ENCODE data around the gene MED13L.
"Not testable (repeated sequence)": the region's sequence is repeated elsewhere in the genome, so short reads cannot be mapped to it uniquely, and the experiment has no call there.

MED13L gene

GRCh38 chr12:116043659-116044535 lies 233.6 kb downstream of the MED13L start:
- no peak for DNase-seq

GRCh38 chr12:116040402-116040801 lies 237.1 kb downstream of the MED13L start:
- no peak for DNase-seq

DNA sequence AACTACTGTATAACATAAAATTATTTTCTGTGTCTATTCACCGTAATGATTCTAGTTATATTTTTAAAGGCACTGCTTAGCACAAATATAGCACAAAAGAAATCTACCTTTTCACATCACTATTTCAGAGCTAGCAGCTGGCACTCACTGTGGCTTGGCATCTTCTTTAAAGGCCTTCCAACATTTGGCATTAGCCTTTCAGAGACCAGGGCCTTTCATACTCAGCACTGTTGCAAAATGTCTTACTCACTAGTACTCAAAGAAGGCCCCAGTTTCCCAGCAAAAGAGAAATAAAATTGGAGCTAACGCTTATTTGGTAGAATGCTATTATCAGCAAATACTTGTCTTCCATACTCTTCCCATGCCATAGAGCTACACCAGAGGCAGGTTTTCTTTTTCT lies 238.4 kb downstream of the MED13L start:
- DNase-seq: no peak

DNA sequence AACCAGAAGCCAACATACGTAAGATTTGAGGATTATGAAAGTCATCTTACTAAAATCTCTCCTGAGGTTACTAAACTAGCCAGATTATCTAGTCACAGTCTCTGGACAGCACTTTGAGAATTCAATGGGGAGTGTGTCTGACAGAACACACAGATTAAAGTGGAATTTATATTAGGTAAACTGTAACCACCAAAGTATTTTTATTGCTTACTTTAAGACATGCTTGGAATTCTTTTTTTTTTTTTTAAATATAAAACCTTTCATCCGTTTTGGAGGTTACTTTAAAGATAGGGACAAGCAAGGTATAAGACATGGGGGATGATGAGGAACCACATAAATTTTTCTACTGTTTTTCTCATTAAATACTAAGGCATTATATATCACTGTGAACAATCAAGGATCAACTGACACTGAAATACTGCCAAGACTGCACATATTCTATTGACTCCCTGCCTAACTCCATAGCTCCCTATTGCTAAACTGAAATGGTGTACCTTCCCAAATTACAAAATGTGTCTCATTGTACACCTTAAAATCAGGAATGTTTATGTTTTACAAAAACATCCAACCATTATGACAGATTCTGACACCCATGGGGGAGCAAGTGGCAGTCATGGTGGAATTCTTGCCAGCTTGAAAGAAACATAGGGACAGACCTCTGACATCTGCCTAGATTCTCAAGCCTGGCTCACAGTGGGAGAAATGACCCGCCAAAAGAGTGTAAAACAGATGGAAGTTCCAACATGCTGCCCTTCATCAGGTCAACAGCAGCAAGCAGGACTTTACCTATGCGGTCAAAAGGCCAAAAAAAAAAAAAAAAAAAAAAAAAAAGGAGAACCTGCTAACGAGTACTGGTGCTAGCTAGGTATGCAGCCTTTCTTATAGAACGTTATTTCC lies 239.3 kb downstream of the MED13L start:
- no peak for DNase-seq

DNA sequence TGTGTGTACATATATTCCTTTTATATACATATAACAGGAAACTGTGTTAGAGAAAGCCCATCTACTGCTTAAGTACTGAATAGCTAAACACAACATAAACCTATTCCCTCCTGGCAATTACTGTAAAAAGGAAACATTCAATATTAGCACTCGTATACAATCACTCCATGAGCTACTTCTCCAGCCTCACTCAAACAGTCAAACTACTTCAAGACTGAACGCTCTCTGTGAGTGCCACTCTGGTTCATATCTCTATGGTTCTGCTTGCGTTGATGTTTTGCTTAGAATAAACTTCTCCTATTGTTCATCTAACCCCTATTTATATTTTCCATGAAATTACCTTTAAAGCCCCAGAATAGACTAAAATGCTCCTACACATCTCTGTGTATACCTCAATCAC lies 243.7 kb downstream of the MED13L start:
- DNase-seq: no peak

DNA sequence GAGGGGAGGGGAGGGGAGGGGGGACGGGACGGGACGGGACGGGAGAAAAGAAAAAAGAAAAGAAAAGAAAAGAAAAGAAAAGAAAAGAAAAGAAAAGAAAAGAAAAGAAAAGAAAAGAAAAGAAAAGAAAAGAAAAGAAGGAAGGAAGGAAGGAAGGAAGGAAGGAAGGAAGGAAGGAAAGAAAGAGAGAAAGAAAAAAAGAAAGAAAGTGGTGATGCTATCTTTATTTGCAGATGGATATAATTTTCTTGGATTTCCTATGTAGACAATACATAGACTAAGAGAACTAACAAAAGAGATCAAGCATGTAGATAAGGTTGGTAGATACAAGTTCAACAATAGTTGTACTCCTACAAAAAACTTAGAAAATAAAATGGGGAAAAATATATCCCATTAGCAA lies 245.9 kb downstream of the MED13L start:
- DNase-seq: not testable (repeated sequence)

DNA sequence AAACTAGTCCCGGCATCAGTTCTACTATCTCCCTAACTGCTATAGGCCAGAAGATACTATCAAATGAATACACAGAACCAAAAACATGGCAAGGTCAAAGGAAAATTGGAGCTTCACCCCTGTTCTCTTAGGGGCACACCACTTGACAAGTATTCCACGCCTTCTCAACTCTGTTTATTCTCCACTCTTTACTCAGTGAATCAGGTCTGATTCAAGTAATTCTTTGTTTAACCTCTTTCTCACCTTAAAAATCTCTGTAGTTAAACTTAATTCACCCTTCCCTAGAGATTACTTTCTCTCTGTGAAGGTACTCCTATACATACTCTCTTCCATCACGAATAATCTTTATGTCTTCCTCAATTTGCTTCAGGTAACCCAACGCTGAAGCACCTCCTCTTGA lies 248.9 kb downstream of the MED13L start:
- DNase-seq: no peak

DNA sequence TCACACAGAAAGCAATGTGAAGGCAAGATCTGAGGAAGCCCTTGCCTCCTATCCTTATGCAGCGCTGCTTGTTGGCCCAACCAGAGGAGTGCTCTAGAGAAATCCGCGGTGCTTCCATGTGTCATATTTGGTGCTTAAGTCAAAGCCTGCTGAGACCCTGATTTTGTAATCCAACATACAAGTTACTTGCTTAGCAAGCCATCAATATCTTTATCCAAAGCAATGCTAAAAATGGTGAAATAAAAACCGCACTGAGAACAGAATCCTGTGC lies 250.0 kb downstream of the MED13L start:
- DNase-seq: no peak

GRCh38 chr12:116026768-116027550 lies 250.5 kb downstream of the MED13L start:
- no peak for DNase-seq

DNA sequence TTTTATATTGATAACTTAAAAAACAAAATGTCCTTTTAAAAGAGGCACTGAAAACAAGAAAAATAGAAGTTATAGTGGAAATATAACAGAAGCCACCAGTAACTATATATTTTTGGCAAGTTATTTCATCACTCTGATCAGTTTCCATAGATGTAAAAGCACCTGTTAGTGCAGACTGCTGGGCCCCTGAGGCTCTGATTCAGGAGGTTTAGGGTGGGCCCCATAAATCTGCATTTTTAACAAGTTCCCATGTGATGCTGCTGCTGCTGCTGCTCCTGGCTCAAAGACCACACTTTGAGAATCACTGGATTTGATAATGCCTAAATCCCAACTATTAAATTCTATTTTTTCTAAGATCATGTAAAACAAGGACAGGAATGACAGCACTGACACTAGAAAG lies 251.1 kb downstream of the MED13L start:
- no peak for DNase-seq

DNA sequence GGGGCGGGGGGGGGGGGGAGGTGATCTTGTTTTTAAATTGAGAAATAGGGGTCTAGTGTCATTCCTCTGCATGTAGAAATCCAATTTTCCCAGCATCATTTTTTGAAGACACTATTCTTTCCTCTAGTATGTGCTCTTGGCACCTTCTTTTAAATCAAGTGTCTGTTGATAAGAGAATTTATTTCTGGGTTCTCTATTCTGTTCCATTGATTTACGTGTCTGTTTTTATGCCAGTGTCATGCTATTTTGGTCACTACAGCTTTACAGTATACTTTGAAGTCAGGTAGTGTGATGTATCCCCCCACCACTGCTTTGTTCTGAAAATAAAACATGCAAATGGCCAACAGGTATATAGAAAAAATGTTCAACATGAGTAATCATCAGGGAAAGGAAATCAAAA lies 252.7 kb downstream of the MED13L start:
- DNase-seq: no peak

GRCh38 chr12:116019415-116019814 lies 258.1 kb downstream of the MED13L start:
- no peak for DNase-seq

GRCh38 chr12:116018282-116018681 lies 259.2 kb downstream of the MED13L start:
- DNase-seq: no peak

- DNase-seq: no peak
Observed at GRCh38 chr12:116015525-116015924, 262.0 kb downstream of the MED13L start.

DNA sequence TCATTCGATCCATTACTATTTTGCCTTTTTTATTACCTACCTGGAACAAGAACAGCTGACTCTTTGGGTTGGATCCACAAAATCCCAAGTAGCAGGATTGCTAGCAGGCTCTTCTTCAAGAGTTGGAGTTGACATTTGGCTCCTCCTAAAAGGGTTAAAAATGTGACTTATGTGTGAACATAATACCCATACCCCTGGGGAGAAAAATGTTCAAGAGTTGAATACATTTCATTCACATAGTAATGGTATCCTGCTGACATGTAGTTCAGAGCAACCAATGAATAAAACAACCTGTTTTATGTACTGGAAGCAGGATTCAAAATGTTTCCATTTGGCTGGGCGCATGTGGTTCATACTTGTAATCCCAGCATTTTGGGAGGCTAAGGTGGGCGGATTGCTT lies 264.7 kb downstream of the MED13L start:
- no peak for DNase-seq

GRCh38 chr12:116011217-116011616 lies 266.3 kb downstream of the MED13L start:
- no peak for DNase-seq

DNA sequence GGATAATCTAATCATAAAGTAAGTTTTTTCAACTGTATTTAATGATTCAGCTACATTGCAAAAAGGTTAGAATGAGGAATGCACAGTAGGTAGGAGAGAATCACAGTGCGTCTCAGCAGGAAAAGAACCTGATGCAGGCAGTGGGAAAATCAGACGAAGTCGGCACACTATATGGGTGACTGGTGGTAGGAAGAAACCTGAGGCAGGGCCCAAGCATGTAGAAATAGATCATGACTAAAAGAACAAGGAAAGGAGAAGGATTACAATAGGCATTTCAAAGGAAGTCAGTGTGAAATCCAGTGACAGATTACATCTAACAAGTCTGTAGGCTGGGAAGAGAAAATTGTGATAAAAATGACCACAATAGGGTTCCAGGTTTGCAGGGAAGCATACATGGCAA lies 267.0 kb downstream of the MED13L start:
- DNase-seq: no peak

DNA sequence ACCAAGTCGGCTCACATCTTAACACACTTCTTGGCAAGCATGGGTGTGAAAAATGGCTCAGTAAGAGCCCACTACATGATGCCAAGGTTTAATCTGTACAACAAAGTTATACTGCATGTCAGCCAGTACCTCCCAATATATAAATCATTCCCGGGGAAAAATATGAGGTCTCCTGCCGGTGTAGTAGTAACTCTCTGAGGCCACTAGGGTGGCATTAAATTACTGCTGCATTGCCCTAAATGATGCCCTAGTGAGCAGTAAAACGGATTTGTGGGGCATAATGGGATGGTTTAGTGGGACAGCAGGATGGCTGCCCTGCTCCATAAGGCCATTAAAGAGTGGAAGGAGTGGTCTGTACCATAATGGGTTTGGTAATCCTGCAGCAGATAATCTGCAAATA lies 267.7 kb downstream of the MED13L start:
- DNase-seq: no peak

DNA sequence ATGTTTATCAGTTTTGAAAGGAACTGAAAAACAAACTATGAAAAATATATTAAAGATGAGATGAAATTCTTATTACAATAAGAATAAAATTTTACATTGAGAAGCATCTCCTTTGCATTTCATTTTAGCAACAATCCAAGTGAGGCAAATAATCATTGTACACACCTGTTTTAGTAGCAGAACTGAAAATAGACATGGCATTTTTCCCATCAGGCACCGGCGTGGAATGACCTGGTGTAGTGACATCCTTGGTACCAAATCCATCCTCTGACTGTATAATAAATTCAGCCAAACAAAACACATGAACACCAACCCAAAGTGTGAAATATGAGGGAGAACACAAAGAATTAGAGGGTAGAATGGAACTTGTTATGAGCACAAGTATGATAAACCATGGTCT lies 271.4 kb downstream of the MED13L start:
- no peak for DNase-seq

DNA sequence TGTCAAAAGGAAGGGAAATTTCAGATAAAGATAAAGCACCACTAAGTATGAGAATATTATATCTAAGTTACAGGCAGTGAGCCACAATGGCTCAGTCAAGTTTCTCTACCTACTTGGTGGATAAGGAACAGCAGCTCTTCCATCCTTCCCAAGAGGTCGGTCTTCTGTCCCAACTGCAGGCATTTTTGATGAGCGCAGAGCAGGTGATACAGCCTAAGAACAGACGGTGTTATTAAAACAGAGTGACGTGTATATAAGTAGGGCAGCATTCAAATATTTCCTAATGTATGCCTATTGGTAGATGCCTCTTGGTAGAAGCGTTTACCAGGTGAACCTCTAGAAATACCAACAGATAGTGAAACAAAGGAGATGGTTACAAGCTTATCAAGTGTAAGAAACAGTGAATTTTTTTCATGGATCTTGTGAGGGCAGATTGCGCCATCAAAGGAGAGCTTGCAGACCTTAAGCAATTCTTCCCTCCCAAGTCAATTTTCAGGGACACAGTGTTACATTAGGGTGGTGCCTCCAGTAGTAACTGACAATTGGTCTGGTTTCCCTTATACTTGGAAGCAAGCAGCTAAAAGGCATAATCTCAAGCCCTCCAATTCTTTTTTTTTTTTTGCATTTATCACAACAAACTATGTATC lies 274.5 kb downstream of the MED13L start:
- no peak for DNase-seq

GRCh38 chr12:116000252-116000651 lies 277.2 kb downstream of the MED13L start:
- no peak for DNase-seq

GRCh38 chr12:115999582-115999981 lies 277.9 kb downstream of the MED13L start:
- no peak for DNase-seq
